Activated CD8-positive, alpha-beta memory T cell treated with anti-CD3 and anti-CD28 coated beads for 4 hours (primary cell): ENCODE data around the gene MEF2D.

Source experiments
- DNase-seq, 2 donors: peaks; one replicate each; pipeline ENCODE4 v3.0.0-alpha.2; 2020; ENCODE audit warnings: low read depth in 2 of 2

The MEF2D gene

GRCh38 chr1:156500793-156501506 lies 375 bp upstream of the MEF2D start:
- peak; percentile 84 to 88 for DNase-seq

DNA sequence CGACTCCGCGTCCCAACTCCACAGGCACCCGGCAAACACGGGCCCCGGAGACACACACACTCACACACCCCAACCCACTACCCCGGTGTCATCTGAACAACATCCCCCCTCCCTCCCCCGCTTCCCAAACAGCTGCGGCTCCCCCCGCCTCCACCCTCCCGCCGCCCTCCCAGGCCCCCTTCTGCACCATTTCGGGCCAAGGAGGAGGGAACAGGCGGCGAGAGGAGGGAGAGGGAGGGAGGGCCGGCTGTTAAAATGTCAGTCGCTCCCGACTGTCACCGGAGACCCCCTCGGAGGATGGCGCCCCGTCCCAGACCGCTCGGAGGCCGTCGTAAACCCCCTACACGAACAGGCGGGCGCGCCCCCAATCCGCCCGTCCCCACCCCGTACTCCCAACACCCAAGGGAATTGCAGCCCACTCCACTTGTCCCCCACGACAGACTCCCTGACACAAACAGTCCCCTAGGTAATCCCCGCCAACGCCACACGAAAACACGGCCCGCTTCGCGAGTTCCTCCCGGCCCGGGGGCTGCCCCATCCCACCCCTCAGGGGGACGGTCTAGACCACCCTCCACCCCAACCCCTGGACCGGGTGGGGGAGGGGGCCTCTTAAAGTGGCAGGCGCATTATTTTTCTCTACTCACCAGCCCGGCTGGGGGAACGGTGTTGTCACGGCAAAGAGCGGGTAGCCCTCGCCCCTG lies 583 bp downstream of the MEF2D start:
- no peak for DNase-seq

DNA sequence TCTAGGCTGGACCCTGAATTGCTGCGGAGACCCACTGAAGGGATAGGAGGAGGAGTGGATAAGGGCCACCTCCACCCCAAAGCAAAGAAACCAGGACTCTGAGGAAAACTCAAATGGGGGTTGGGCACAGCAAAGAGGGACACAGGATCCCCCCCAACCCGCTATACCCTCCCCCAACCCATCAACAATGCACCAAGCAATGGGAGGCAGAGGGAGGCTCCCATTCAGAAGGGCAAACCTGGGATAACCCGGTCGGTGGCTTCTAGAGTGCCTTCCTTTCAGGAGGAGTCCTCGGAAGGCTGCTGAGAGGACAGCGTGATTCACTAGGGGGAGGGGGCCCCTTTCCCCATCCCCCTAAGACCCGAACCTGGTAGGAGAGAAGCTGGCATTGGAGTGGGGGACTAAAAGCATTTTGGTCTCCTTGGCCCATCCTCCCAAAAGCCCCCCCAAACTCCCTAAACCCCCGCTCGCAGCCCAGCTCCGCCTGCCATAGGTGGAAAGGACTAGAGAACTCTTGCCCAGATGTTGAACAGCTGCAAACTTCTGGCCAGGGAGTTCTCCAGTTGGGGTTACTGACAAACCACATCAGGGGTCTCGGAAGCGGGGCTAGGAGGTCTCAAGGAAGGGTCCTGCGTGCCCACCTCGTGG lies 1.3 kb downstream of the MEF2D start:
- DNase-seq, result no peak

- DNase-seq, result no peak
These were observed 2.0 kb downstream of the MEF2D start for GRCh38 chr1:156498432-156499193.

DNA sequence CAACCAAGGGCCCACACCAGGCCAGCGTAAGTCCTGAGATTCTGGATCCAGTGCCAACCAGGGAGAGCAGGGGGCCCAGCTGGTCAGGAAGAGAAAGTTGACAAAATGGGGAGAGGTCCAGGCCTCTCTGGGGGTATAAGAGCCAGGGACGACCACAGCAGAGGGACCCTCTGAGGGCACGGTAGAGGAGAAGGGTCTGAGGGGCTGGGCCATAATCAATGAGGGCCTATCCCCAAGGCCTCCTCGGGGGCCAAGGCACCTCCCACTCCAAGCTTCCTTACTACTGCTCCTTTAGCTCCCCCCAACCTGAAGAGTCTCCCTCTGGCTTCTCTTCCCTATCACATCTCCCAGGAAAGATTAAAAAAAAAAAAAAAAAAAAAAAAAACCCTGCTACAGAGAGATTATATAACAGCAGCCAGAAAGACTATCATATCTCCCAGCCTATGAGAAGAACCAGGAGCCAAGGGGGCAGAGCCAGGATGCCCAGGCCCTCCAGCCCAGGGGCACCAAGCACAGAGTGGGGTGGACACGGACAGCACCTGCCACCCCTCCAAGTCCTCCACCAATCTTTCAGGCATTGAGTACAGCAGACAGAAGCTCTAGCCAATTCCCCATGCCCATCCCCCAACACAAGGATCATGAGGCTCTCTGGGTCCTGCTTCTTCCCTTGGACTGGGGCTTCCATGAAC lies 2.7 kb downstream of the MEF2D start:
- DNase-seq, result no peak

DNA sequence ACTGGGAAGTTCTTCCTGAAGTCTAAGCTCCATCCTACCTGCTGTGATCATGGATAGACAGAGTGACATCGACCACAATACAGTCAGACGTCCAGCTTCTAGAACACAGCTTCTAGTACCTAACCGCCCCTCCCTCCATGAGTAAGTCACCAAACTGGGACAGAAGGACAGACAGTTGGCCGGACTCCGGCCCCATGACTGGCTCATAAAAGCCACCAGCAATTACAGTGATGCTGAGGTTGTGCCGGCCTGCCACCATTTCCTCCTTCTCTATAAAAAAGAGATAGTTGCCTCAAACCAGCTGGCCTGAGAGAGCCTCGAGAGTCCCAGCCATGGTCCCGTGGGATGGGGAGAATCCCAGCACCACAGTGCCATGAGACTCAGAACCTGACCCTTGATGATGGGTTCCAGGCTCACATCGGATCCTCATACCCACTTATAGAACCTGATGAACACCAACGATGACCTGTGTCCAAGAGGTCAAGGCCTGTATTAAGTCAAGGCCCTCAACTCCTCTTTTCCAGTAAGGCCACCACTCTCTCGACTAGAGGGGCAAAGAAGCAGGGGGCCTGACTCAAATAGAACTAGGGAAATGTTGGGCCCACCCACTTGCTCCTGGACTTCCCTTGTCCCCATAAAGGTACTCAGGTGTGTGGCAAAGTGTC lies 3.4 kb downstream of the MEF2D start:
- no peak for DNase-seq

DNA sequence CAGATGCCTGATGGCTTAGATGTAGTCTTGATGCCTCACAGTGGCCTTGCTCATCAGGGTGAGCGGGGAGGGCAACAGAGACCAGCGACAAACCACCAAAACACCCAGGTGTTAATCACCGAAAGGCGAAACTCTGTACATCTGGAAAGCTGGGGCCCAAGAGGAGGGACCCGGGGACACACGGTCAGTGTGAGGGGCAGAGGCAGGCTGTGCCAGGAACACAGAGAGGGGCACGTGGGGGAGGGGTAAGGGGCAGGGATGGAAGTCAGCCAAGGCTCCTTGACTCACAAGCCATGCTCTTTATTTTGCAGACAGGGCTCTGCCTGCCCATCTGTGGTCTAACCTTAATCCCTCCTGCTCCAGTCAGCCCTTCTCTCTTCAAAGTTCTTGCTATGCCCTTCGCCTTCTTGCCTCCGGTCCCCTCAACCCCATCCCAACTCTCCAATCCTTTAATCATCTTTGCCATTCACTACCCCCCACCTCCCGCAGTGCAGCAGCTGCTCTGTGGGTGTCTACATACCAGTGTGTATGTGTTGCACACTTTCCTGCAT lies 4.3 kb downstream of the MEF2D start:
- DNase-seq, result no peak

- no peak for DNase-seq
These were observed 5.0 kb downstream of the MEF2D start for GRCh38 chr1:156495401-156496140.

DNA sequence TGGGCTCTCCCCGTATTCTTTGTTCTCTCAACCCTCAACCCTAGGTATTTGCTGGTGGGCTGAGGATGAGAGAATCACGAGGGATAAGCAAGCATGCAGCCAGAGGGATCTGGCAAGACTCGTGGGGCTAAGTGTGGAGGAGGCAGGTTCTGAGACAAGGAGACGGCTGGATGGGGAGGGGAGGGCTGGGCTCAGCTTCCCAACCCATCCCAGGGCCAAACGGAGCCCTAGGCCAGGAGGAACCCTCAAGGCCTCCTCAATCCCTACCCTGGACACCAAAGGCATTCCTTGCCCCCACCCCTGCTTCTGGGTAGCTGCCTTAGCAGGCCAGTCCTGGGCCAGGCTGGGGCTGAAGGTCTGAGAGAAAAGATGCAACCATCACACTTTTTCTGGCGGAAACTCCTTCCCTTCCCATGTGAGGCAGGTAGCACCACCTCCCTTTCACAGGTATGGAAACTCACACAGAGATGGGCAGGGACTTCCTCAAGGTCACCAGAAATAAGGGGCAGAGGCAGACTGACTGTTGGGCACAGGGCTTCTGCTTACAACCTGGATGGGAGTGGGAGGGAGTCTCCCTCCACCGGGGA lies 6.2 kb downstream of the MEF2D start:
- no peak for DNase-seq

DNA sequence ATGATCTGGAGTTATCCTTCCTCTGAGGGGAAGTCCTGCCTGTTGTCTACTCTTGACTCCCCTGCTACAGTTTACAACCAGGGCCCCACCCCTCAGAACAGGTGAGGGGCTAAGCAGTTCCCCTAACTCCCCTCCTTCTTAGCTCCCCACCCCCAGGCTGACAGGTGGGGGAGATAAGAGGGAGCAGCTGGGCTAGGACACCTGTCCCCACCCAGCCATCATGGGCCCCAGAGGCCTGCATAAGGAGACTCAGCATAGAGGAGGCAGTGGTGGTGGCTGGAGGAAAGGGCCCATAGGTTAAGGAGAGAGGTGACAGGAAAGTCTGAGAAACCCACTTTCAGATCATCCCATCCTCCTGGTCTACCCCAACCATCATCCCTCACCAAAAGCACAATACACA lies 6.8 kb downstream of the MEF2D start:
- DNase-seq, result no peak

DNA sequence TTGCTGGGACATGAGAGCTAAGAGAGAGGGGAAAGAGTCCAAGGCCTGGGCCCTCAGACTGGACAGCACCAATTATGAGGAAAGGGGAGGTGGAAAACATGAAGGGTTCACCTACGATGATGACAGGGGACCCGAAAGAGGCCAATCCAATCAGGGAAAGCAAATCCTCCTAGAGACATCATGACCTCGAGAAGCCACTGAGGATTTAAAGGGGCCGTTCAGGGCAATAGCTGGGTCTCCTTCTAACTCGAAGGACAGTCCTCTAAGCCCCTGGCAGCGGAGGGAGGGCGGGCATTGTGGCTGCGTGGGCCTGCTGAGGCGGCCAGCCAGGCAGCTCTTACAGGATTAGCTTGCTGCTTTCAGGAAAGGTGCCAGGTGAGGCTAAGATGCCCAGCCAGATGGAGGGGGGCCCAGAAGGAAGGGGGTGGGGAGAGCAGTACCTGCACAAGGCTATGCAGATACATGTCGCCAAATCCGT lies 7.4 kb downstream of the MEF2D start:
- no peak for DNase-seq

DNA sequence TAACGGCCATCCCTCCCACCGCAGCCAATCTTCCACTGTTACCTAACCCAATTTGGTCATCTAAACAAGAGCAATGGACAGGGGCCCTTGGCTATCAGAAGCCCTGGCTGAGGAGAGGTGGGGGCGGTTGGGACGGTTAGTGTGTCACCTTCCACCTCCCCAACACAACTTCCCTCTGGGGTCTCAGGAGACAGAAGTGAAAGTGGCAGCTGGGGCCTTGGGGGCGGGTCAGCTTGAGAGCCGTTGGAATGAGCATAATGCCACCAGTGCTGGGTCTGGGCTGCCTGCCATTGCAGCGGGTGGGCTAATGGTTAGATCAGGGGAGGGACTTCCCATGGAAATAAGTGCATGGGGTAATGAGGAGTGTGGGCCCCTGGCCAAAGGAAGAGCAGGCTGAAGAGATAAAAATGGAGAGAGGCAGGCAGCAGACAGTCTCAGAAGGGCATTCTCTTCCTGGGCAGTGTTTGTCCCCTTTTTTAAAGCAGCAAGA lies 7.9 kb downstream of the MEF2D start:
- no peak for DNase-seq

DNA sequence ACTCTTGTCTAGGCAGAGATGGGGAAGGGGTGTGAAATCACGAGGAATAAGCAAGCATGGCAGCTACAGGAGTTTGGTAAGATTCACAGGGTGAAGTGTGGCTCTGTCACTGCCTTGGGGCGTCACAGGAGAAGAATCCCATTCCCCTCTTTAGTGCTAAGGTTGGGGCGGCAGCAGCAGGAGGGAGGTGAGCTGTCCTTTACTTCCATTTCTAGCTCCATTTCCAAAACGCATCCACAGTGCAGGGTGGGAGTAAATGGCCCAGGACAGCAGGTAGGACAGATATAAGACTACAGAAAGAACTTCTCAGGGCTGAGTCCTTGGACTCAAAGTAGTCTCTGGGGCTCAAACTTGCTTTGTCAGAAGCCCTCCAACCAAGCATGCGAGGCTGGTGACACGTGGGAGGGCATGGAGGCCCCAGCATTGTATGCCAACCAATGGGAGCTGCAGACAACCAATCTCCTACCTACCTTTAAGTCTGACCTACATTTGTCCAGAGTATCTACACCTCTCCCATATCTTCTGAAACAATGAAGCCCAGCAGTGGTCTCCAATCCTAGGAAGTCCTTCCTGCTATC lies 8.5 kb downstream of the MEF2D start:
- no peak for DNase-seq

DNA sequence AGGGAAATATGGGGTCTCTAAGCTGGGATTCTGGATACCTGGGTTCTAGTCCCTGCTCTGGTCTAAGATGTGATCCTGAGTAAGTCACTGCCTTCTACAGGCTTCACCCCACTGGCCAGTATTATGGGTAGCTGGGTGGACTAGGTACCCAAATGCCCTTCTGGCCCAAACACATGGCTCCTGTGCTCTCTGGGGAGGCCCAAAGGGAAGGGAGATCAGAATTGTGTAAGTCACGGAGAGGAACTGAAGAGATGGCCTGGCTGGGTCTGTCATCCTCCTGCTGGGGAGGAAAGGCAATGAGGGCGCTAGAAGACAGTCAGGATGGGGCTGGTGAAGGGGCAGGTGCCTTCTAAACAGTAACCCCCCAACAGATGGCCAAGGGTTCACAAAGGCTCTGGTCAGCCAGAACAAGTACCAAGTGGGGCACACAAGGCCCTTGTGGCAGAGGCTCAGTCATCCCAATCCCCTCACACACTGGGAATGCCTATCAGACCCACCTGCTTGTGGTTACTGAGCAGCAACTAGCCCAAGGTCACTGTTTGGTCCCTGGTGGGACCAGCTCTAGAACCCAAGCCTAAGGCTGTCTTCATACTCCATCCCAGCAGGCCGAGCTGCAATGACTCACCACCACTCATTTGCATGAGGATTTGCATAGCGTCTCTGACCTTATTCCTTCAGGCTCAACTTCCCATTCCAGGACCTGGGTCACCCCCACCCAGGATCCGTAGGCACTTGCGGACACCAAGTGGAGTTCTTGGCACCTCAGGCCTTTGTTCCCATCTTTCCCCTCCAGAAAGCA lies 9.2 kb downstream of the MEF2D start:
- no peak for DNase-seq

DNA sequence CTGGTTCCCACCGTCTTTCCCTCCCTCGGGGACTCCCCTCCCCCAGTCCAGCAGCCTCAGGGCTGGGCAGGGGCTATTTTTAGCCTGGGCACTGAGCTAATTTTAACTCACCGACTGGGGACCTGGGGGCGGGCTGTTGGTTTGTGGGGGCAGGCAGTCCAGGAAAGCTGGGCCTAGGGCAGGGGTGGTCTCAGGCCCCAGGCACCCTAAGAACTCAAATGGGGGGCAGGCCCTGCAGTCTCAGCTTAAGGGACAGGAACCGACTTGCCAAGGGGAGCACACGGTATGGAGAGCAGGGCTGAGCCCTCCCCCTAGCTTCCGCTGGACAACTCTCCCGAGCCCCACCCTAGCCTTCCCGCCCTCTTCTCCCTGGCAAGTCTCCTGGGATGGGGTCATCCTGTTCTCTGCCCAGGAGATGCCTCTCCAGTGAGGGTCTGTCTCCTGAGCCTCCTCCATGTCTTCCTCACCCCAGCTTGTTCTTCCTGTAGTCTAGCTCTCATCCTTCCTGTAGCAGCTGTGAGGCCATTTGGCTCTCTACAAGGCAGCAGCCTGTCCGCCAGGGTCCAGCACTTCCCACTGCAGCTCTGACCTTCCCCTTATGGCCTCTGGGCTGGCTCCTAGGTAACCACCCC lies 10.1 kb downstream of the MEF2D start:
- no peak for DNase-seq

DNA sequence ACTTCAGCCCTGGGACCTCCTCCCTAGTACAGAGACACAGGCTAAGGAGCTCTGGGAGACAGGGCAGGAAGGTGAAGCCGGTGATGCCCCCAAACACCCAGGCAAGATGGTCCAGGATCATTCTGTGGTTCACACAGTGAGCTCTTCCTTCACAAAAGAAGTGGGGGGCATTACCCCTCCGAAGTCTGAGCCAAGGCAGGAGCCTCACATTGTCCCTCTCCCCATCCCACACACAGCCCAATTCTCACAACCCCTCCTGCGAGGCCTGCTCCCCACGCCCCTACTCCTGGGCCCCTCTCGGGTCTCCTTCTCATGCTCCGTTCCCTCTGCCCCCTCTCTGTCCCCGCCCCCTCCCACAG lies 10.7 kb downstream of the MEF2D start:
- no peak for DNase-seq

- DNase-seq, result peak in 1 of 2 donors; percentile 44
These were observed 11.2 kb downstream of the MEF2D start for GRCh38 chr1:156489166-156489934.
